ENCODE data around the gene DLGAP3. TPM values are rescaled to one million over a fixed set of nuclear protein-coding genes. Genes with fewer than 3 reads are reported as not detected.
A peak's percentile ranks its signal among the peaks of the same experiment; 100 is the strongest.

Gene DLGAP3
- total and polyA plus RNA-seq, 2 of the 13 experiments (the other 11 are each of a cell fraction or from before 2014, with no cell fraction given), result 0.03 to 0.04 TPM

DNA sequence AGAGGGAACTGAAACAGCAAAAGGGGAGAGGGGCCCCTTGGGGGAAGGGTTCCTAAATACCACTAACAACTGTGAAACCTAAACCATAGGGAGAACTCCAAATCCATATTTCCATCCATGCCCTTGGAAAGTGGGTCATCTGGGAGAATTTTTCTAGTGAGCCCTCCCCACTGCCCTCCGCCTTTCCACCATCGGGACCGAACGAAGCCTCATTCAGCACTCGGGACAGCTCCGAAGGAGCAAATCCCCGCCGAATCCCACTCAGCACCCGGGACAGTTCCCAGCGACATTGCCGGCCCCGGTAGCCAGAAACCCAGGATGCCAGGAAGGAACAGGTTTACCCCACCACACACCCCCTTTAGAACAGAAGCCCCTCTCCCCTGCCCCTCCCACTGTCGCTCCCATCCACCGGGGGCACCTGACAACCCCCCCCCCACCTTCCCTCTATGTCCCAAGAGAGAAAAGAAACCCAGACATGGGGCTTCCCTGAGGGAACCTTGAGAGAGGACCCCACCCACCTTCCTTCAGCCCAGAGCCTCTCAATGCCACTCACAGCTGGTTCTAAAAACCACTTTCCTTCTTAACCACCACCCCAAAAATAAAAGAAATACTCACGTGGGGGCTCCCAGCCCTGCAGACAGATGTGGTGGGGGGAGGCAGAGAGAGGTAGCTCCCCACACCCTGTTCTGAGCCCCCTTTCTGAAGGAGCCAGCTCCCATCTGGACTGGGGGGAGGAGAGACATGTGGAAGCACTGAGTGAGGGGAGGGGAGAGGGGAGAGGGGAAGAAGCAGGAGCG lies 4.5 kb downstream of the DLGAP3 start (continued):
- TF ChIP-seq, protein P1, sequence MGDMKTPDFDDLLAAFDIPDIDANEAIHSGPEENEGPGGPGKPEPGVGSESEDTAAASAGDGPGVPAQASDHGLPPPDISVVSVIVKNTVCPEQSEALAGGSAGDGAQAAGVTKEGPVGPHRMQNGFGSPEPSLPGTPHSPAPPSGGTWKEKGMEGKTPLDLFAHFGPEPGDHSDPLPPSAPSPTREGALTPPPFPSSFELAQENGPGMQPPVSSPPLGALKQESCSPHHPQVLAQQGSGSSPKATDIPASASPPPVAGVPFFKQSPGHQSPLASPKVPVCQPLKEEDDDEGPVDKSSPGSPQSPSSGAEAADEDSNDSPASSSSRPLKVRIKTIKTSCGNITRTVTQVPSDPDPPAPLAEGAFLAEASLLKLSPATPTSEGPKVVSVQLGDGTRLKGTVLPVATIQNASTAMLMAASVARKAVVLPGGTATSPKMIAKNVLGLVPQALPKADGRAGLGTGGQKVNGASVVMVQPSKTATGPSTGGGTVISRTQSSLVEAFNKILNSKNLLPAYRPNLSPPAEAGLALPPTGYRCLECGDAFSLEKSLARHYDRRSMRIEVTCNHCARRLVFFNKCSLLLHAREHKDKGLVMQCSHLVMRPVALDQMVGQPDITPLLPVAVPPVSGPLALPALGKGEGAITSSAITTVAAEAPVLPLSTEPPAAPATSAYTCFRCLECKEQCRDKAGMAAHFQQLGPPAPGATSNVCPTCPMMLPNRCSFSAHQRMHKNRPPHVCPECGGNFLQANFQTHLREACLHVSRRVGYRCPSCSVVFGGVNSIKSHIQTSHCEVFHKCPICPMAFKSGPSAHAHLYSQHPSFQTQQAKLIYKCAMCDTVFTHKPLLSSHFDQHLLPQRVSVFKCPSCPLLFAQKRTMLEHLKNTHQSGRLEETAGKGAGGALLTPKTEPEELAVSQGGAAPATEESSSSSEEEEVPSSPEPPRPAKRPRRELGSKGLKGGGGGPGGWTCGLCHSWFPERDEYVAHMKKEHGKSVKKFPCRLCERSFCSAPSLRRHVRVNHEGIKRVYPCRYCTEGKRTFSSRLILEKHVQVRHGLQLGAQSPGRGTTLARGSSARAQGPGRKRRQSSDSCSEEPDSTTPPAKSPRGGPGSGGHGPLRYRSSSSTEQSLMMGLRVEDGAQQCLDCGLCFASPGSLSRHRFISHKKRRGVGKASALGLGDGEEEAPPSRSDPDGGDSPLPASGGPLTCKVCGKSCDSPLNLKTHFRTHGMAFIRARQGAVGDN (CRISPR knock-in tag; IDR thresholded peaks at IDR 0.05), result peak; percentile 66
- peak; percentile 91; the same call in 1 of the 2 replicates for TF ChIP-seq ZNF598 (CRISPR knock-in tag; IDR thresholded peaks at IDR 0.05; ENCODE audit: borderline replicate concordance)
- TF ChIP-seq MZF1 (CRISPR knock-in tag; IDR thresholded peaks at IDR 0.05; ENCODE audit: borderline replicate concordance), result peak; percentile 95
- TF ChIP-seq ZNF775 (CRISPR knock-in tag; IDR thresholded peaks at IDR 0.05; ENCODE audit: borderline replicate concordance), result peak; percentile 94
- peak; percentile 56; the same call in 1 of the 2 replicates for TF ChIP-seq ZNF652 (CRISPR knock-in tag; IDR thresholded peaks at IDR 0.05; ENCODE audit: borderline replicate concordance, low read depth)
- peak; percentile 62 for TF ChIP-seq NFYB (CRISPR knock-in tag; IDR thresholded peaks at IDR 0.05)
- TF ChIP-seq, protein P2, sequence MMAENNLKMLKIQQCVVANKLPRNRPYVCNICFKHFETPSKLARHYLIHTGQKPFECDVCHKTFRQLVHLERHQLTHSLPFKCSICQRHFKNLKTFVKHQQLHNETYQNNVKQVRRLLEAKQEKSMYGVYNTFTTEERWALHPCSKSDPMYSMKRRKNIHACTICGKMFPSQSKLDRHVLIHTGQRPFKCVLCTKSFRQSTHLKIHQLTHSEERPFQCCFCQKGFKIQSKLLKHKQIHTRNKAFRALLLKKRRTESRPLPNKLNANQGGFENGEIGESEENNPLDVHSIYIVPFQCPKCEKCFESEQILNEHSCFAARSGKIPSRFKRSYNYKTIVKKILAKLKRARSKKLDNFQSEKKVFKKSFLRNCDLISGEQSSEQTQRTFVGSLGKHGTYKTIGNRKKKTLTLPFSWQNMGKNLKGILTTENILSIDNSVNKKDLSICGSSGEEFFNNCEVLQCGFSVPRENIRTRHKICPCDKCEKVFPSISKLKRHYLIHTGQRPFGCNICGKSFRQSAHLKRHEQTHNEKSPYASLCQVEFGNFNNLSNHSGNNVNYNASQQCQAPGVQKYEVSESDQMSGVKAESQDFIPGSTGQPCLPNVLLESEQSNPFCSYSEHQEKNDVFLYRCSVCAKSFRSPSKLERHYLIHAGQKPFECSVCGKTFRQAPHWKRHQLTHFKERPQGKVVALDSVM (CRISPR knock-in tag; IDR thresholded peaks at IDR 0.05), result peak; percentile 54; the same call in 1 of the 2 replicates
- TF ChIP-seq, protein P3, sequence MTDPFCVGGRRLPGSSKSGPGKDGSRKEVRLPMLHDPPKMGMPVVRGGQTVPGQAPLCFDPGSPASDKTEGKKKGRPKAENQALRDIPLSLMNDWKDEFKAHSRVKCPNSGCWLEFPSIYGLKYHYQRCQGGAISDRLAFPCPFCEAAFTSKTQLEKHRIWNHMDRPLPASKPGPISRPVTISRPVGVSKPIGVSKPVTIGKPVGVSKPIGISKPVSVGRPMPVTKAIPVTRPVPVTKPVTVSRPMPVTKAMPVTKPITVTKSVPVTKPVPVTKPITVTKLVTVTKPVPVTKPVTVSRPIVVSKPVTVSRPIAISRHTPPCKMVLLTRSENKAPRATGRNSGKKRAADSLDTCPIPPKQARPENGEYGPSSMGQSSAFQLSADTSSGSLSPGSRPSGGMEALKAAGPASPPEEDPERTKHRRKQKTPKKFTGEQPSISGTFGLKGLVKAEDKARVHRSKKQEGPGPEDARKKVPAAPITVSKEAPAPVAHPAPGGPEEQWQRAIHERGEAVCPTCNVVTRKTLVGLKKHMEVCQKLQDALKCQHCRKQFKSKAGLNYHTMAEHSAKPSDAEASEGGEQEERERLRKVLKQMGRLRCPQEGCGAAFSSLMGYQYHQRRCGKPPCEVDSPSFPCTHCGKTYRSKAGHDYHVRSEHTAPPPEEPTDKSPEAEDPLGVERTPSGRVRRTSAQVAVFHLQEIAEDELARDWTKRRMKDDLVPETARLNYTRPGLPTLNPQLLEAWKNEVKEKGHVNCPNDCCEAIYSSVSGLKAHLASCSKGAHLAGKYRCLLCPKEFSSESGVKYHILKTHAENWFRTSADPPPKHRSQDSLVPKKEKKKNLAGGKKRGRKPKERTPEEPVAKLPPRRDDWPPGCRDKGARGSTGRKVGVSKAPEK (CRISPR knock-in tag; IDR thresholded peaks at IDR 0.05; ENCODE audit: borderline replicate concordance), result no peak
- TF ChIP-seq, protein P4, sequence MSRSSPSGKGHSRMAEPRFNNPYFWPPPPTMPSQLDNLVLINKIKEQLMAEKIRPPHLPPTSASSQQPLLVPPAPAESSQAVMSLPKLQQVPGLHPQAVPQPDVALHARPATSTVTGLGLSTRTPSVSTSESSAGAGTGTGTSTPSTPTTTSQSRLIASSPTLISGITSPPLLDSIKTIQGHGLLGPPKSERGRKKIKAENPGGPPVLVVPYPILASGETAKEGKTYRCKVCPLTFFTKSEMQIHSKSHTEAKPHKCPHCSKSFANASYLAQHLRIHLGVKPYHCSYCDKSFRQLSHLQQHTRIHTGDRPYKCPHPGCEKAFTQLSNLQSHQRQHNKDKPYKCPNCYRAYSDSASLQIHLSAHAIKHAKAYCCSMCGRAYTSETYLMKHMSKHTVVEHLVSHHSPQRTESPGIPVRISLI (CRISPR knock-in tag; IDR thresholded peaks at IDR 0.05; ENCODE audit: borderline replicate concordance), result no peak
- TF ChIP-seq, protein P5, sequence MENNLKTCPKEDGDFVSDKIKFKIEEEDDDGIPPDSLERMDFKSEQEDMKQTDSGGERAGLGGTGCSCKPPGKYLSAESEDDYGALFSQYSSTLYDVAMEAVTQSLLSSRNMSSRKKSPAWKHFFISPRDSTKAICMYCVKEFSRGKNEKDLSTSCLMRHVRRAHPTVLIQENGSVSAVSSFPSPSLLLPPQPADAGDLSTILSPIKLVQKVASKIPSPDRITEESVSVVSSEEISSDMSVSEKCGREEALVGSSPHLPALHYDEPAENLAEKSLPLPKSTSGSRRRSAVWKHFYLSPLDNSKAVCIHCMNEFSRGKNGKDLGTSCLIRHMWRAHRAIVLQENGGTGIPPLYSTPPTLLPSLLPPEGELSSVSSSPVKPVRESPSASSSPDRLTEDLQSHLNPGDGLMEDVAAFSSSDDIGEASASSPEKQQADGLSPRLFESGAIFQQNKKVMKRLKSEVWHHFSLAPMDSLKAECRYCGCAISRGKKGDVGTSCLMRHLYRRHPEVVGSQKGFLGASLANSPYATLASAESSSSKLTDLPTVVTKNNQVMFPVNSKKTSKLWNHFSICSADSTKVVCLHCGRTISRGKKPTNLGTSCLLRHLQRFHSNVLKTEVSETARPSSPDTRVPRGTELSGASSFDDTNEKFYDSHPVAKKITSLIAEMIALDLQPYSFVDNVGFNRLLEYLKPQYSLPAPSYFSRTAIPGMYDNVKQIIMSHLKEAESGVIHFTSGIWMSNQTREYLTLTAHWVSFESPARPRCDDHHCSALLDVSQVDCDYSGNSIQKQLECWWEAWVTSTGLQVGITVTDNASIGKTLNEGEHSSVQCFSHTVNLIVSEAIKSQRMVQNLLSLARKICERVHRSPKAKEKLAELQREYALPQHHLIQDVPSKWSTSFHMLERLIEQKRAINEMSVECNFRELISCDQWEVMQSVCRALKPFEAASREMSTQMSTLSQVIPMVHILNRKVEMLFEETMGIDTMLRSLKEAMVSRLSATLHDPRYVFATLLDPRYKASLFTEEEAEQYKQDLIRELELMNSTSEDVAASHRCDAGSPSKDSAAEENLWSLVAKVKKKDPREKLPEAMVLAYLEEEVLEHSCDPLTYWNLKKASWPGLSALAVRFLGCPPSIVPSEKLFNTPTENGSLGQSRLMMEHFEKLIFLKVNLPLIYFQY (CRISPR knock-in tag; IDR thresholded peaks at IDR 0.05; ENCODE audit: borderline replicate concordance), result peak; percentile 98

Data from HepG2 (cell line).